ENCODE results near the gene CCL2. TPM values are rescaled to one million over a fixed set of nuclear protein-coding genes. Genes with fewer than 3 reads are reported as not detected.
A peak's percentile ranks its signal among the peaks of the same experiment; 100 is the strongest.

The CCL2 gene
- total RNA-seq, 1 experiment from 2014 or later = 9.8 TPM

GRCh38 chr17:34235389-34236028 is 19.6 kb upstream of the CCL2 start:
- in situ Hi-C loops (cut with HindIII; ENCODE audit: low pct_unique_long_range_greater_than_20kb, low sequenced_read_pairs) = no loop called here
- peak; percentile 72 for DNase-seq (ENCODE audit: low read depth)

GRCh38 chr17:34236281-34236892 is 18.7 kb upstream of the CCL2 start:
- DNase-seq (ENCODE audit: low read depth) = no peak
- in situ Hi-C loops (cut with HindIII; ENCODE audit: low pct_unique_long_range_greater_than_20kb, low sequenced_read_pairs) = no loop called here

GRCh38 chr17:34237458-34237857 is 17.6 kb upstream of the CCL2 start:
- in situ Hi-C loops (cut with HindIII; ENCODE audit: low pct_unique_long_range_greater_than_20kb, low sequenced_read_pairs) = no loop called here
- no peak for DNase-seq (ENCODE audit: low read depth)

- DNase-seq (ENCODE audit: low read depth) = no peak
These were observed 14.0 kb upstream of the CCL2 start for GRCh38 chr17:34241062-34241461.

GRCh38 chr17:34242587-34243363 is 12.3 kb upstream of the CCL2 start:
- in situ Hi-C loops (cut with HindIII; ENCODE audit: low pct_unique_long_range_greater_than_20kb, low sequenced_read_pairs) = no loop called here
- no peak for DNase-seq (ENCODE audit: low read depth)

More at GRCh38 chr17:34241062-34241461, 14.0 kb upstream of the CCL2 start:
- in situ Hi-C loops (cut with HindIII; ENCODE audit: low pct_unique_long_range_greater_than_20kb, low sequenced_read_pairs) = no loop called here

GRCh38 chr17:34243364-34244320 is 11.4 kb upstream of the CCL2 start:
- DNase-seq (ENCODE audit: low read depth) = no peak
- in situ Hi-C loops (cut with HindIII; ENCODE audit: low pct_unique_long_range_greater_than_20kb, low sequenced_read_pairs) = no loop called here

GRCh38 chr17:34245351-34245905 is 9.7 kb upstream of the CCL2 start:
- no peak for DNase-seq (ENCODE audit: low read depth)
- in situ Hi-C loops (cut with HindIII; ENCODE audit: low pct_unique_long_range_greater_than_20kb, low sequenced_read_pairs) = no loop called here

- in situ Hi-C loops (cut with HindIII; ENCODE audit: low pct_unique_long_range_greater_than_20kb, low sequenced_read_pairs) = no loop called here
These were observed 8.6 kb upstream of the CCL2 start for GRCh38 chr17:34246446-34246845.

GRCh38 chr17:34246881-34247280 is 8.2 kb upstream of the CCL2 start:
- in situ Hi-C loops (cut with HindIII; ENCODE audit: low pct_unique_long_range_greater_than_20kb, low sequenced_read_pairs) = no loop called here
- DNase-seq (ENCODE audit: low read depth) = no peak

More at GRCh38 chr17:34246446-34246845, 8.6 kb upstream of the CCL2 start:
- no peak for DNase-seq (ENCODE audit: low read depth)

- peak; percentile 71 for DNase-seq (ENCODE audit: low read depth)
- in situ Hi-C loops (cut with HindIII; ENCODE audit: low pct_unique_long_range_greater_than_20kb, low sequenced_read_pairs) = no loop called here
These were observed 6.5 kb upstream of the CCL2 start for GRCh38 chr17:34248511-34249024.

- in situ Hi-C loops (cut with HindIII; ENCODE audit: low pct_unique_long_range_greater_than_20kb, low sequenced_read_pairs) = no loop called here
- DNase-seq (ENCODE audit: low read depth) = no peak
These were observed 6.0 kb upstream of the CCL2 start for GRCh38 chr17:34249061-34249460.

GRCh38 chr17:34249478-34249877 is 5.6 kb upstream of the CCL2 start:
- no peak for DNase-seq (ENCODE audit: low read depth)
- in situ Hi-C loops (cut with HindIII; ENCODE audit: low pct_unique_long_range_greater_than_20kb, low sequenced_read_pairs) = no loop called here

- no peak for DNase-seq (ENCODE audit: low read depth)
- in situ Hi-C loops (cut with HindIII; ENCODE audit: low pct_unique_long_range_greater_than_20kb, low sequenced_read_pairs) = no loop called here
These were observed 3.9 kb upstream of the CCL2 start for GRCh38 chr17:34251186-34251585.

- in situ Hi-C loops (cut with HindIII; ENCODE audit: low pct_unique_long_range_greater_than_20kb, low sequenced_read_pairs) = no loop called here
- no peak for DNase-seq (ENCODE audit: low read depth)
These were observed 3.0 kb upstream of the CCL2 start for GRCh38 chr17:34252095-34252443.

- in situ Hi-C loops (cut with HindIII; ENCODE audit: low pct_unique_long_range_greater_than_20kb, low sequenced_read_pairs) = no loop called here
These were observed 2.5 kb upstream of the CCL2 start for GRCh38 chr17:34252444-34253138.

GRCh38 chr17:34253139-34253525 is 2.0 kb upstream of the CCL2 start:
- in situ Hi-C loops (cut with HindIII; ENCODE audit: low pct_unique_long_range_greater_than_20kb, low sequenced_read_pairs) = no loop called here

More at GRCh38 chr17:34252444-34253138, 2.5 kb upstream of the CCL2 start:
- DNase-seq (ENCODE audit: low read depth) = peak; percentile 93

GRCh38 chr17:34254146-34254545 is 939 bp upstream of the CCL2 start:
- in situ Hi-C loops (cut with HindIII; ENCODE audit: low pct_unique_long_range_greater_than_20kb, low sequenced_read_pairs) = no loop called here

More at GRCh38 chr17:34253139-34253525, 2.0 kb upstream of the CCL2 start:
- no peak for DNase-seq (ENCODE audit: low read depth)

More at GRCh38 chr17:34254146-34254545, 939 bp upstream of the CCL2 start:
- DNase-seq (ENCODE audit: low read depth) = no peak

Data from Caki2 (cell line).